ENCODE measurements around the gene CSNK1A1L. TPM values are rescaled to one million over a fixed set of nuclear protein-coding genes. Genes with fewer than 3 reads are reported as not detected.

CSNK1A1L gene
- total and polyA plus RNA-seq, 7 donors: not detected

GRCh38 chr13:37142877-37143276 is 37.4 kb upstream of the CSNK1A1L start:
- no peak overlapping the region for H3K4me3 ChIP-seq
- no peak overlapping the region for H3K27ac ChIP-seq
- ATAC-seq: no peak
- intact Hi-C loops (cut with DNase I): no loop called here
- H3K4me1 ChIP-seq: no peaks in the 10 kb centered on the region
- DNase-seq: no peak
- TF ChIP-seq, protein P1, sequence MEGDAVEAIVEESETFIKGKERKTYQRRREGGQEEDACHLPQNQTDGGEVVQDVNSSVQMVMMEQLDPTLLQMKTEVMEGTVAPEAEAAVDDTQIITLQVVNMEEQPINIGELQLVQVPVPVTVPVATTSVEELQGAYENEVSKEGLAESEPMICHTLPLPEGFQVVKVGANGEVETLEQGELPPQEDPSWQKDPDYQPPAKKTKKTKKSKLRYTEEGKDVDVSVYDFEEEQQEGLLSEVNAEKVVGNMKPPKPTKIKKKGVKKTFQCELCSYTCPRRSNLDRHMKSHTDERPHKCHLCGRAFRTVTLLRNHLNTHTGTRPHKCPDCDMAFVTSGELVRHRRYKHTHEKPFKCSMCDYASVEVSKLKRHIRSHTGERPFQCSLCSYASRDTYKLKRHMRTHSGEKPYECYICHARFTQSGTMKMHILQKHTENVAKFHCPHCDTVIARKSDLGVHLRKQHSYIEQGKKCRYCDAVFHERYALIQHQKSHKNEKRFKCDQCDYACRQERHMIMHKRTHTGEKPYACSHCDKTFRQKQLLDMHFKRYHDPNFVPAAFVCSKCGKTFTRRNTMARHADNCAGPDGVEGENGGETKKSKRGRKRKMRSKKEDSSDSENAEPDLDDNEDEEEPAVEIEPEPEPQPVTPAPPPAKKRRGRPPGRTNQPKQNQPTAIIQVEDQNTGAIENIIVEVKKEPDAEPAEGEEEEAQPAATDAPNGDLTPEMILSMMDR (IDR thresholded peaks at IDR 0.05): no peak
- no peaks in the 10 kb centered on the region for H3K9me3 ChIP-seq
- H3K36me3 ChIP-seq (ENCODE audit: insufficient read depth in 1 of 2, low read depth in 1 of 2): no peaks in the 10 kb centered on the region
- 81 to 96% (median 84%) methylated on average over 1 of the region's 1 CpG for WGBS, 3 donors
- no peaks in the 10 kb centered on the region for H3K27me3 ChIP-seq (ENCODE audit: insufficient read depth in 3 of 3, low read length in 2 of 3)

- 64 to 80% (median 67%) methylated on average over 1 of the region's 1 CpG for WGBS, 3 donors
- TF ChIP-seq, protein P1 (IDR thresholded peaks at IDR 0.05): no peak
These were observed 35.5 kb upstream of the CSNK1A1L start for GRCh38 chr13:37141011-37141410.

DNA sequence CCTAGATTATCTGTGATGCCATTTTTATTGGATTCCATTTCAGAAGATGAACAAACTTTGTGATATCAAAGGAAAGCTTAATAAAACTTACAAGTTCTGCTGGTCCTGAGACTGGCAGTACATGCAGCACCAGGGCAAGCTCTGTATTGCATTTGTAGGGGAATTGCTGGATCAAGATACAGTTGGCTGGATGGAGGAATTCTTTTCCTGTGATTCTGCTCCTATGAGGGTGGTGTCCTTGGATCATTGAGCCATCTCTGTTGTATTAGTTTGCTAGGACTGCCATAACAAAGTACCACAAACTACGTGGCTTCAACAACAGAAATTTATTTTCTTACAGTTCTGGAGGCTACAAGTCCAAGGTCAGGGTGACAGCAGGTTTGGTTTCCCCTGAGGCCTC is 33.9 kb upstream of the CSNK1A1L start:
- no peaks in the 10 kb centered on the region for H3K36me3 ChIP-seq (ENCODE audit: insufficient read depth in 1 of 2, low read depth in 1 of 2)
- no peak for DNase-seq
- H3K4me3 ChIP-seq: no peak overlapping the region
- H3K27ac ChIP-seq: no peak overlapping the region
- H3K27me3 ChIP-seq (ENCODE audit: insufficient read depth in 3 of 3, low read length in 2 of 3): no peaks in the 10 kb centered on the region
- WGBS, 3 donors: 40 to 86% (median 62%) methylated on average over 1 of the region's 1 CpG
- no peak for ATAC-seq
- intact Hi-C loops (cut with DNase I): no loop called here
- TF ChIP-seq, protein P1 (IDR thresholded peaks at IDR 0.05): no peak
- H3K4me1 ChIP-seq: no peaks in the 10 kb centered on the region
- no peaks in the 10 kb centered on the region for H3K9me3 ChIP-seq

More at GRCh38 chr13:37141011-37141410, 35.5 kb upstream of the CSNK1A1L start:
- no peaks in the 10 kb centered on the region for H3K36me3 ChIP-seq (ENCODE audit: insufficient read depth in 1 of 2, low read depth in 1 of 2)
- H3K9me3 ChIP-seq: no peaks in the 10 kb centered on the region
- DNase-seq (no peak), ATAC-seq (no peak)
- H3K27me3 ChIP-seq (ENCODE audit: insufficient read depth in 3 of 3, low read length in 2 of 3): no peaks in the 10 kb centered on the region
- intact Hi-C loops (cut with DNase I): no loop called here
- no peak overlapping the region for H3K27ac ChIP-seq
- no peaks in the 10 kb centered on the region for H3K4me1 ChIP-seq
- no peak overlapping the region for H3K4me3 ChIP-seq

DNA sequence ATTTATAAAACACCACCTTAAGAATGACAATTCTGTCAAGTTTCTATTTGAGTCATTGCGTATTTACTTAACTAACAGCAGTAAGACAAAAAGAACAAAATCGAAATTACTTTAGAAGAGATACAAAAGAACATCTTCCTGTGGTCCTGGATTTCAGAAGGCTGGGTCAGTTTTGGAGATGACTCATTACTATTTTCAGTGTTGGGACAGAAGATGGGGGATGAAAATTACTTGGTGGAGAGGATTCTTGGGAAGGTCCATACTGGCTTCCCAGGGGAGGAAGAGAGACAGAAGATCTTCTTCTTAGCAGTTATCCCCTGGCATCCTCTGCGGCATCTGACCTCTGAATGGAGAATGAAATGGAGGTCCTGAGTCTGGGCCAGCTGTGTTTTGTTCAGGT is 33.5 kb upstream of the CSNK1A1L start:
- Histone ChIP-seq H3K9me3 (no peaks in the 10 kb centered on the region), H3K36me3 (ENCODE audit: insufficient read depth in 1 of 2, low read depth in 1 of 2) (no peaks in the 10 kb centered on the region), H3K4me3 (no peak overlapping the region), H3K27ac (no peak overlapping the region), H3K4me1 (no peaks in the 10 kb centered on the region), H3K27me3 (ENCODE audit: insufficient read depth in 3 of 3, low read length in 2 of 3) (no peaks in the 10 kb centered on the region)
- no peak for ATAC-seq
- intact Hi-C loops (cut with DNase I): no loop called here
- WGBS, 3 donors: 94 to 96% (median 95%) methylated on average over 3 of the region's 3 CpGs
- TF ChIP-seq, protein P1 (IDR thresholded peaks at IDR 0.05): no peak
- DNase-seq: no peak

DNA sequence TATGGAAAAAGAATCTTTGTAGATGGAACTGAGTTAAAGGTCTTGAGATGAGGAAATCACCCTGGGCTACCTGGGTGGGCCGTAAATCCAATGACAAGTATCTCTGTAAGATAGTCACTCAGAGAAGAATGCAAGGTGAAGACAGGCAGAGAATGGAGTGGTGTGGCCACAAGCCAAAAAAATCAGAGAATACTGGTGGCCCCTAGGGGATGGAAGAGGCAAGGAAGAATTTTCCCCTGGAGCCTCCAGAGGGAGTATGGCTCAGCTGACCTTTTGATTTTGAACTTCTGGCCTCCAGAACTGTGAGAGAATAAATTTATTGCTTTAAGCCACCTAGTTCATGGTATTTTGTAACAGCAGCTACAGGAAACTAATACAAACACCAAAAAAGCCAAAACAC is 32.7 kb upstream of the CSNK1A1L start:
- DNase-seq (no peak), ATAC-seq (no peak)
- no peak overlapping the region for H3K27ac ChIP-seq
- H3K4me3 ChIP-seq: no peak overlapping the region
- 95 to 100% (median 97%) methylated on average over 1 of the region's 1 CpG for WGBS, 3 donors
- H3K27me3 ChIP-seq (ENCODE audit: insufficient read depth in 3 of 3, low read length in 2 of 3): no peaks in the 10 kb centered on the region
- H3K4me1 ChIP-seq: no peaks in the 10 kb centered on the region
- H3K36me3 ChIP-seq (ENCODE audit: insufficient read depth in 1 of 2, low read depth in 1 of 2): no peaks in the 10 kb centered on the region
- no peaks in the 10 kb centered on the region for H3K9me3 ChIP-seq
- intact Hi-C loops (cut with DNase I): no loop called here
- TF ChIP-seq, protein P1 (IDR thresholded peaks at IDR 0.05): no peak

Measured in psoas muscle (tissue), 8 donors.